ENCODE measurements around the gene FAM78A.

FAM78A gene

GRCh38 chr9:131276094-131276888, at the start of gene FAM78A:
Gene FAM78A (minus strand): TSS chr9:131276510. CDS start chr9:131276179, 331 bp downstream.
- peak; percentile 70 for DNase-seq

- DNase-seq, result no peak
These were observed 48.7 kb upstream of the FAM78A start for GRCh38 chr9:131324736-131325679.

- DNase-seq, result no peak
These were observed 47.3 kb upstream of the FAM78A start for GRCh38 chr9:131323629-131324028.

GRCh38 chr9:131320031-131320685, 43.8 kb upstream of the FAM78A start:
- DNase-seq, result no peak

GRCh38 chr9:131319486-131319885, 43.2 kb upstream of the FAM78A start:
- no peak for DNase-seq

GRCh38 chr9:131318231-131319085, 42.1 kb upstream of the FAM78A start:
- DNase-seq, result no peak

GRCh38 chr9:131312822-131313770, 36.8 kb upstream of the FAM78A start:
- no peak for DNase-seq

- no peak for DNase-seq
These were observed 35.9 kb upstream of the FAM78A start for GRCh38 chr9:131312246-131312645.

GRCh38 chr9:131310833-131311554, 34.7 kb upstream of the FAM78A start:
- DNase-seq, result peak; percentile 71

GRCh38 chr9:131309530-131310276, 33.4 kb upstream of the FAM78A start:
- no peak for DNase-seq

- no peak for DNase-seq
These were observed 32.7 kb upstream of the FAM78A start for GRCh38 chr9:131308906-131309529.

- DNase-seq, result no peak
These were observed 32.1 kb upstream of the FAM78A start for GRCh38 chr9:131308452-131308851.

- no peak for DNase-seq
These were observed 31.7 kb upstream of the FAM78A start for GRCh38 chr9:131307974-131308373.

GRCh38 chr9:131306397-131307004, 30.2 kb upstream of the FAM78A start:
- DNase-seq, result no peak

GRCh38 chr9:131304676-131305355, 28.5 kb upstream of the FAM78A start:
- no peak for DNase-seq

GRCh38 chr9:131303381-131304321, 27.3 kb upstream of the FAM78A start:
- no peak for DNase-seq
